Astrocyte of the hippocampus (primary cell): ENCODE measurements around the gene IGF2BP2.
A peak's percentile ranks its signal among the peaks of the same experiment; 100 is the strongest.

Experiments
- DNase-seq: peaks from one replicate; pipeline ENCODE4 v3.0.0; 2011; ENCODE audit warnings: low read depth, low spot score

The IGF2BP2 gene

GRCh38 chr3:185825006-185825638 is at the start of gene IGF2BP2:
Gene IGF2BP2, minus strand, starts transcription at chr3:185825042. Its CDS starts 82 bp downstream, at chr3:185824960.
- DNase-seq: peak; percentile 96

- no peak for DNase-seq
These were observed 49.3 kb upstream of the IGF2BP2 start for GRCh38 chr3:185874119-185874518.

- no peak for DNase-seq
These were observed 42.8 kb upstream of the IGF2BP2 start for GRCh38 chr3:185867650-185868049.

GRCh38 chr3:185866995-185867394 is 42.2 kb upstream of the IGF2BP2 start:
- no peak for DNase-seq

- no peak for DNase-seq
These were observed 41.7 kb upstream of the IGF2BP2 start for GRCh38 chr3:185866555-185866954.

GRCh38 chr3:185865247-185865646 is 40.4 kb upstream of the IGF2BP2 start:
- DNase-seq: no peak

GRCh38 chr3:185864767-185865166 is 39.9 kb upstream of the IGF2BP2 start:
- DNase-seq: no peak

- DNase-seq: no peak
These were observed 38.1 kb upstream of the IGF2BP2 start for GRCh38 chr3:185862920-185863319.

- DNase-seq: no peak
These were observed 34.6 kb upstream of the IGF2BP2 start for GRCh38 chr3:185859294-185859972.

GRCh38 chr3:185858502-185859225 is 33.8 kb upstream of the IGF2BP2 start:
- no peak for DNase-seq

GRCh38 chr3:185857208-185857607 is 32.4 kb upstream of the IGF2BP2 start:
- no peak for DNase-seq

GRCh38 chr3:185856652-185857051 is 31.8 kb upstream of the IGF2BP2 start:
- no peak for DNase-seq

GRCh38 chr3:185853771-185854170 is 28.9 kb upstream of the IGF2BP2 start:
- peak; percentile 58 for DNase-seq

GRCh38 chr3:185852635-185853034 is 27.8 kb upstream of the IGF2BP2 start:
- DNase-seq: no peak

GRCh38 chr3:185851959-185852358 is 27.1 kb upstream of the IGF2BP2 start:
- no peak for DNase-seq

GRCh38 chr3:185851046-185851445 is 26.2 kb upstream of the IGF2BP2 start:
- no peak for DNase-seq

GRCh38 chr3:185847506-185847905 is 22.7 kb upstream of the IGF2BP2 start:
- DNase-seq: no peak

- DNase-seq: no peak
These were observed 21.2 kb upstream of the IGF2BP2 start for GRCh38 chr3:185846037-185846436.

- no peak for DNase-seq
These were observed 19.2 kb upstream of the IGF2BP2 start for GRCh38 chr3:185844051-185844450.

- DNase-seq: no peak
These were observed 18.8 kb upstream of the IGF2BP2 start for GRCh38 chr3:185843635-185844034.

GRCh38 chr3:185843126-185843525 is 18.3 kb upstream of the IGF2BP2 start:
- no peak for DNase-seq

GRCh38 chr3:185842241-185842640 is 17.4 kb upstream of the IGF2BP2 start:
- no peak for DNase-seq
